GM21367 (cell line): ENCODE measurements around the gene CNNM2.

Experiments used
- ATAC-seq: cut with Tn5 transposase; IDR thresholded peaks from one replicate; pipeline ENCODE4 v1.9.1; 2021; ENCODE audit not compliant: unreplicated experiment

CNNM2 gene

DNA sequence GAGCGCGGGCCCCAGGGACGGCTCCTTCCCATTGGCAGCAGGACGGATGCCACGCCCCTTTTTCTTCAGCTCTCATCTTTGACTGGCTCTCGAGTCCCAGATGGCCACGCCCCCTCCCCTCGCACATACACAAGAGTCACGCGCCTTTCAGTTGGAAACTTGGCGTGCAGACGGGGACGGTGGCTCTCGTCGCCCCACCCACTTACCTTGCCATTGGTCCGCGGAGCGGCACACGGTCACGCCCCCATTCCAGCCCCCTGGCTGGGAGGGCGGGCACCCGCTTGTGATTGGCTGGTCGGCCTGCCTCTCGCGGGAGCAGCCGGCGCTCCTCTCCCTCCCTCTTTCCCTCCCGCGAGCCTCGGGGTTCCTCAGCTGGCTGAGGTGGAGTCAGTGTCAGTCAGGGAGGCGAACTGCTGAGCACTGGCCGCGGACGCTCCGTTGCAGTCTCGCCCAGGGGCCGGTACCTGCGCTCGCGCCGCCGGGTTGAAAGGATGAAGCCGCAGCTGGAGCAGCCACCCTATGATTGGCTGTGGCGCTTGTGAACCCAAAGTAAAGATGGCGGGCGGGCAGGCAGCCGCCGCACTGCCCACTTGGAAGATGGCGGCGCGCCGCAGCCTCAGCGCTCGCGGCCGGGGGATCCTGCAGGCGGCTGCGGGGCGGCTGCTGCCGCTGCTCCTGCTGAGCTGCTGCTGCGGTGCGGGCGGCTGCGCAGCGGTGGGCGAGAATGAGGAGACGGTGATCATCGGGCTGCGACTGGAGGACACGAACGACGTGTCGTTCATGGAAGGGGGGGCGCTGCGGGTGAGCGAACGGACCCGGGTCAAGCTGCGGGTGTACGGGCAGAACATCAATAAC lies at the start of gene CNNM2:
TSS of gene CNNM2 (plus strand) at position 333 of the 855 bp plus-strand sequence. CDS start at position 520, 187 bp downstream.
- peak; percentile 90 for ATAC-seq

DNA sequence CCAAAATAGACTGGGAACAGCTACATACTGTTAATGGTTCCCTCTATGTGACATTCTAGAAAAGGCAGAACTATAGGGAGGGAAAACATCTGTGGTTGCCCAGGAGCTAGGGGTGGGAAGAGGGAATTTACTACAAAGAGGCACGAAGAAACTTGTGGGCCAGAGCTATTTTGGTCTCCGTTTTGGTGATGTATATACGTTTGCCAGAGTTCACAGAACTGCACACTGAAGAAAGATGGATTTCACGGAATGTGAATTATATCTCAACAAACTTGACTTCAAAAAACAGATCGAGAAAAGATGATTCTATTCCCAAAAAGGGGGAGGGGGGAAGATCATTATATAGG lies 49.2 kb upstream of the CNNM2 start:
- no peak for ATAC-seq

DNA sequence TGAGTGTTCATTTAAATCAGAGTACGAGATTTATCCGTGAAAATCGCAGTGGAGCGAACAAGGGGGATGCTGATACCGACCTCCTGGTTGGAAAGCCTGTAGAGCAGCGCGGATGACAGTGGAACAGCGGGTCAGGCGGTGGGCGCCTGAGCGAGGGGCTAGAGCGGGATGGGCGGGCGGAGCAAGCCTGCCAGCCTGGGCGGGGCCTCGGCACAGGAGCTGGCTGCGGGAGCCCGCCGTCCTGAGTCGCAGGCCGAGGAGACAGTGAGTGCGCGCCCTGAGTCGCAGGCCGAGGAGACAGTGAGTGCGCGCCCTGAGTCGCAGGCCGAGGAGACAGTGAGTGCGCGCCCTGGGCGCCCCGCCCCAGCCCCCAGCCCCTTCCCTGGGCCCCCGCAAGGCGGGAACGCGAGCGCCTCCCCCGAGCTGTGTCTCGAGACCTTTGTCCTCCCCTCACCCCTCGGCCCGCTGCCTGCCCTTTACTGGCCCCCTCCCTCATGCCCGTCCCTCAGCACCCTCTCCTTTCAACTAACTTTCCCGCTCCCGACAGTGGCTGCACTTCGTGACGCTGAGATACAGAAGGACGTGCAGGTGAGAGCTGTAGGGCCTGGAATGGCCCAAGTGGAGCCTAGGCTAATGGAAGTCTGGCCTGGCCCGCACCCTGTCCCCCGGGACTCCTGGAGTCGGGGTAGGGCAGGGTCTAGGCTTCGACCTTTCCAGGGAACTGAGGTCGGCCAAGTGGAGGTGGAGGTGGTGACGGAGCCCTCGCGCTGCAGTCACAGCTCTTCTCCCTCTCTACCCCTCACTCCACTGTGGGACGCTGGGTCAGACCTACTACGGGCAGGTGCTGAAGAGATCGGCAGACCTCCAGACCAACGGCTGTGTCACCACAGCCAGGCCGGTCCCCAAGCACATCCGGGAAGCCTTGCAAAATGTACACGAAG lies 48.6 kb upstream of the CNNM2 start, which contains the start of gene AS3MT:
TSS of gene AS3MT (plus strand) at position 213 of the 941 bp plus-strand sequence. CDS start at position 336, 123 bp downstream.
- ATAC-seq, result no peak

DNA sequence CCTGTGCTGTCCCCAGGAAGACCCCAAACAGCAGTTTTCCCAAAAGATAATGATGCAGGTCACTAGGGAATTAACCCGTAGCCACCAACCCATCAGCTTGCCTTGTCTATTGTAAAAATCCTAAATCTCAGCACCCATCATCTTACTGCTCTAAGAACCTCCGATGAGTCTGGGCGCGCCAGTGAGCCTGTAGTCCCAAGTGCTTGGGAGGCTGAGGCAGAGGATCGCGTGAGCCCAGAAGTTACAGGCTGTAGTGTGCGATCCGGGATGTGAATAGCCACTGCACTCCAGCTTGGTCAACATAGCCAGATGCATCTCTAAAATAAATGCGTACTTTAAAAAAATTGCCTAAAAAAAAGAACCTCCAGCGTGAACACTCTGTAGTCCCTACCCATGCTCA lies 47.9 kb upstream of the CNNM2 start:
- no peak for ATAC-seq

GRCh38 chr10:102872163-102872562 lies 45.9 kb upstream of the CNNM2 start:
- no peak for ATAC-seq

GRCh38 chr10:102876747-102877153 lies 41.3 kb upstream of the CNNM2 start:
- no peak for ATAC-seq

- ATAC-seq, result no peak
Measured at GRCh38 chr10:102878629-102879028, 39.5 kb upstream of the CNNM2 start.

- no peak for ATAC-seq
Measured at GRCh38 chr10:102880256-102880655, 37.8 kb upstream of the CNNM2 start.

DNA sequence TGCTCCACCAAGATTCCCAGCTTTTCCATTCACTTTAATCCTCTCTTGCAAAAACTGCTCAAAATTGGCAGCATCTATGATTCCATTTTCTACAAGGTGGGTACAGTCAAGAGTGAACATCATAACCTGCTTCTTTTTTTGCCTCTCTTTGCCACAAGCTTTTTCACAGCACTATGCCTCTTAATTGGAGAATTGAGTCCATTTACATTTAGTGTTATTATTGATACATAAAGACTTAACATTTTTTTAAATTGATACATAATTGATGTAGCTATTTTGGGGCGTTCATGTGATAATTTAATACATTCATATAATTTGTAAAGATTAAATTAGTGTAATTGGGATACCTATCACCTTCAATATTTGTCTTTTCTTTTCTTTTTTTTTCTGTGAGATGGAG lies 30.0 kb upstream of the CNNM2 start:
- ATAC-seq, result no peak

- no peak for ATAC-seq
Measured at GRCh38 chr10:102894466-102895213, 23.5 kb upstream of the CNNM2 start.

DNA sequence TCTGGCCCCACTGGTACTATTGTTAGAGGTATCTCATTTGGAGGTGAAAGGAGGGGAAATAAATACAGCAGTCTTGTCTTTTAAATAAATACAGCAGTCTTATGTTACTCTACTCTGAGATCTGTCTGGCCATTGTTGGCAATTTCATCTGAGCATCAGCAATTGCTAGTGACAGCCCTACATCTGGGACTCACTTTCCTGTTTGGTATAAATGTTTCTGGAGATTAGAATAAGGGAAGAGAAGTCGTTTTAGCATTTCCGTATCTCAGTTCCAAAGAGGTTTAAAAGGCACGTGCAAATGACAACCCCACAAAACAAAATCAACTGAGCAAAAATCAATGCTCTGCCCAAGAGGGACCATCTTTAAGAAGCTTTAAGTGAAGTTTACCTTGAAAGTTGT lies 18.1 kb upstream of the CNNM2 start:
- ATAC-seq, result no peak

- no peak for ATAC-seq
Measured at GRCh38 chr10:102904346-102904745, 13.7 kb upstream of the CNNM2 start.

DNA sequence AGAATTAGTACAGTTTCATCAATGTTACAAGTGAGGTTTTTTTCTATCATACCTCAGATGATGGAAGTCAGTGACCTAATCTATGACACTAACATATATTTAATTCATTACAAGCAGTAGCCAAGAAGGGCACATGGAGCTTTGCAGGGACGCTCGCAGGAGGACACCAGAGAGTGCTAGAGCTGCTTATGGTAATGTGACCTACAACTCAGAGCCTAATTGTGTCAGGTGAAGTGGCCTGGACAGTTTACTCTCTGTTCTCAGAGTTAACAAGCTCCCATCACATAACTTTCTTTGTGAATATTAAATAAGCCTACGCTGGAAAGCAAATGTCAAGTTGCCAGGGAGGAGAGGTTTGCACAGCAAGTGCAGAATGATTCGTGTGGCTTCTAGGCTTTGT lies 11.6 kb upstream of the CNNM2 start:
- ATAC-seq, result no peak

DNA sequence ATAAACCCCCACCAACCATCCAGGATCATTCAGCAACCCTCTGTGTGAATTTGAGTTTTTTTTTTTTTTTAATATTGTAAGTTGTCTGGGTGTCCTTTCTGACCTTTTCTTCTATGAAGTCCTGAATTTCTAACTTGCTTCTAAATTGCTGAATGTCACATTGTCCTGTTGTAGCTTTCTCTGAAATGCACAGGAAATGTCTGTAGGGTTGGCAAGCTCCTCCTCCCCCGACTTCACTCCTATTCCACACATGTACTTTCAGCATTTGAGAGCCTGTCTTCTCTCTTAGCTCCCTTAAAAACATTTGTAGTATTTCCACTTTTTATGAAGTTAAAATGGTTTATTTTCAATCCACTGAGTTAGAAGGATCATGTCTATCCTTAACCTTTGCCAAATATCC lies 3.3 kb upstream of the CNNM2 start:
- ATAC-seq, result no peak

- ATAC-seq, result no peak
Measured at GRCh38 chr10:102916173-102916572, 1.9 kb upstream of the CNNM2 start.

DNA sequence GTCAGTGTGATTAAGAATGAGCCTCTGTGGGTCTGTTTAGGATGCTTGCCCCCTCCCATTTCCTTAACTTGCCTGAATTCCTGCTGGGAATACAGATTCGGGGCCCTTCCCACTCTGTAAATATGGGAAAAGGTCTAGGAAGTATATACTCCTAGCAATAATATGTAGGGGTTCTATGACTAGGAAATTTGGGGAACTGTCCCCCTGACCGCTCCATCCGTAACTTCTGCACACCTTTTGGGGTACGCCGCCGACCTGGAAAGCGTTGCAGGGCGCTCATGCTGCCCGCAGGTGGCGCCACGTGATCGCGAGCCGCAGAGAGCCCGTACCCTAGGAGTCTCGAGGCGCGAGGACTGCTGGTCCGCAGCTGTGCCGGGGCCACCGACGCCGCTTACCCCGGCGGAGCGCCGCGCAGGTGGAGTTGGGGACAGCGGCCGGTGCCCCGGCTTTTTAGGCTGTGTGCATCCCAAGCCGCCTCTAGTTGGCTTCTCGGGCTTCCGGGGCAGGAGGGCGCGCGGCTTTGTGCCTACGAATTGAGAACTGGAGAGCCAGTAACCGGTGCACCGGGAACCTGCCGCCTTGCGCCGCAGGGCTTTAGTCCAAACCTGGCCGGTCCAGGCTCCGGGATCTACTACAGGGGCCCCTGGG lies 656 bp upstream of the CNNM2 start:
- ATAC-seq, result peak; percentile 27

DNA sequence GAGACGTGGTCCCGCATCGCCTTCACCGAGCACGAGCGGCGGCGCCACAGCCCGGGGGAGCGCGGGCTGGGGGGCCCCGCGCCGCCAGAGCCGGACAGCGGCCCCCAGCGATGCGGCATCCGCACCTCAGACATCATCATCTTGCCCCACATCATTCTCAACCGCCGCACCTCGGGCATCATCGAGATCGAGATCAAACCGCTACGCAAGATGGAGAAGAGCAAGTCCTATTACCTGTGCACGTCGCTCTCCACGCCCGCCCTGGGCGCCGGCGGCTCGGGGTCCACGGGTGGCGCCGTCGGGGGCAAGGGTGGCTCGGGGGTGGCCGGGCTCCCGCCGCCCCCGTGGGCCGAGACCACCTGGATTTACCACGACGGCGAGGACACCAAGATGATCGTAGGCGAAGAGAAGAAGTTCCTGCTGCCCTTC lies 737 bp downstream of the CNNM2 start:
- no peak for ATAC-seq

- ATAC-seq, result no peak
Measured at GRCh38 chr10:102919246-102919959, 1.3 kb downstream of the CNNM2 start.

GRCh38 chr10:102919992-102920739 lies 2.1 kb downstream of the CNNM2 start:
- no peak for ATAC-seq
